Choroid plexus epithelial cell (primary cell): Measurements from ENCODE around the gene MLLT3.

Source experiments
- DNase-seq: peaks from one replicate; pipeline ENCODE4 v3.0.0-alpha.2; 2010; ENCODE audit warnings: low read depth
- H3K4me3 ChIP-seq: 2 replicates; pipeline ENCODE4 v1.5.1; 2011; ENCODE audit warnings: low read depth, mild to moderate bottlenecking, control low read depth, low read length, moderate library complexity
- TF ChIP-seq, protein P1 (sequence below): conservative IDR thresholded peaks from 2 replicates; pipeline ENCODE4 v1.5.1; 2011; ENCODE audit warnings: low read depth, mild to moderate bottlenecking, control low read depth, inconsistent platforms, low read length, moderate library complexity

Gene MLLT3

DNA sequence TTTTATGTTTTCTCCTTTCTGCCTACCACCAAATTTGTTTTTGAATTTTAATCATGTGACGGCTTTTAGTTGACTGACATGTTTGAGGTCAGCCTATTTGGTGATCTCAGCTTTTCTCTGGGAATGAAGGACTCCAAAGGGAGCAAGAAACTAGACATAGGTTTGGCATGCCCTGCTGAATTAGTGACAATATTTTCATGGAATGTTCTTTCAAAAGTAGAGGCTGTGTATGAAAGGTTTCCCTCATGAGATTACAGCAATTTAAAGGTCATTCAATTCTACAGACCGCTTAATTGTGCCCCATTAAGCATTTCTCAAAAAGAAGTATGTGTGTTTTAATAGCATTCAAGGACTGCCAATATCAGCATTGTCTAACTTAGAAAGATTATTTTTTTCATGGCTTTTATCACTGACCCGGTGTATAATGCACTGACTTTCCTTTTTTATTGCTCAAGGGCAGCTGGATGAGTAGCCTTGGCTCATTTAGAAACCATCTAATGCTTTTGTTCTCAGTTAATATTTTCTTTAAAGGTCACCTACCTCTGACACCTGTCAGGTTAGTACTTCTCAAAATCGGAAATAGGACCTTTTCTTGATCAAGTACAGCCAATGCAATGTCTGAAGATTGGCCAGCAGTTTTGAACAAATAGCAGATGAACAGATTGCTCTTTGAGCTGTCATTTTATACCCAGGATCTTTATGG is 8.1 kb upstream of the MLLT3 start:
- DNase-seq: no peak
- no peak overlapping the region for H3K4me3 ChIP-seq
- TF ChIP-seq, protein P1, sequence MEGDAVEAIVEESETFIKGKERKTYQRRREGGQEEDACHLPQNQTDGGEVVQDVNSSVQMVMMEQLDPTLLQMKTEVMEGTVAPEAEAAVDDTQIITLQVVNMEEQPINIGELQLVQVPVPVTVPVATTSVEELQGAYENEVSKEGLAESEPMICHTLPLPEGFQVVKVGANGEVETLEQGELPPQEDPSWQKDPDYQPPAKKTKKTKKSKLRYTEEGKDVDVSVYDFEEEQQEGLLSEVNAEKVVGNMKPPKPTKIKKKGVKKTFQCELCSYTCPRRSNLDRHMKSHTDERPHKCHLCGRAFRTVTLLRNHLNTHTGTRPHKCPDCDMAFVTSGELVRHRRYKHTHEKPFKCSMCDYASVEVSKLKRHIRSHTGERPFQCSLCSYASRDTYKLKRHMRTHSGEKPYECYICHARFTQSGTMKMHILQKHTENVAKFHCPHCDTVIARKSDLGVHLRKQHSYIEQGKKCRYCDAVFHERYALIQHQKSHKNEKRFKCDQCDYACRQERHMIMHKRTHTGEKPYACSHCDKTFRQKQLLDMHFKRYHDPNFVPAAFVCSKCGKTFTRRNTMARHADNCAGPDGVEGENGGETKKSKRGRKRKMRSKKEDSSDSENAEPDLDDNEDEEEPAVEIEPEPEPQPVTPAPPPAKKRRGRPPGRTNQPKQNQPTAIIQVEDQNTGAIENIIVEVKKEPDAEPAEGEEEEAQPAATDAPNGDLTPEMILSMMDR: no peak

DNA sequence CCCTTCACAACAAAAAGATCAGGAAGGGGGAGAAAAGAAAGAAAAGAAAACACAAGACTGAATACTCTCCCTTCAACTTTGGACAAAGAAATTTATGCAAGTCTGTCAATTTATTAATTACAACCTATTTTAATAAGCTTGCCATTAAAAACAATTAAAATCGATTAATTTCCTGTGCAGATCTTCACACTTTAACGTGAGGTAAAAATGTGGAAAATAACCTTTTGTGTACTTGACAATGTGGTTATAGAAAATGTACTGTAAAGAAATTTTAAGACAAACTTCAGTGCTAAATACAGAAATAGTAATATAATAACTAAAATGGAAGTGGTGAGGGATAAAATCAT is 2.7 kb upstream of the MLLT3 start:
- DNase-seq: no peak
- H3K4me3 ChIP-seq: no peak overlapping the region
- TF ChIP-seq, protein P1: no peak

DNA sequence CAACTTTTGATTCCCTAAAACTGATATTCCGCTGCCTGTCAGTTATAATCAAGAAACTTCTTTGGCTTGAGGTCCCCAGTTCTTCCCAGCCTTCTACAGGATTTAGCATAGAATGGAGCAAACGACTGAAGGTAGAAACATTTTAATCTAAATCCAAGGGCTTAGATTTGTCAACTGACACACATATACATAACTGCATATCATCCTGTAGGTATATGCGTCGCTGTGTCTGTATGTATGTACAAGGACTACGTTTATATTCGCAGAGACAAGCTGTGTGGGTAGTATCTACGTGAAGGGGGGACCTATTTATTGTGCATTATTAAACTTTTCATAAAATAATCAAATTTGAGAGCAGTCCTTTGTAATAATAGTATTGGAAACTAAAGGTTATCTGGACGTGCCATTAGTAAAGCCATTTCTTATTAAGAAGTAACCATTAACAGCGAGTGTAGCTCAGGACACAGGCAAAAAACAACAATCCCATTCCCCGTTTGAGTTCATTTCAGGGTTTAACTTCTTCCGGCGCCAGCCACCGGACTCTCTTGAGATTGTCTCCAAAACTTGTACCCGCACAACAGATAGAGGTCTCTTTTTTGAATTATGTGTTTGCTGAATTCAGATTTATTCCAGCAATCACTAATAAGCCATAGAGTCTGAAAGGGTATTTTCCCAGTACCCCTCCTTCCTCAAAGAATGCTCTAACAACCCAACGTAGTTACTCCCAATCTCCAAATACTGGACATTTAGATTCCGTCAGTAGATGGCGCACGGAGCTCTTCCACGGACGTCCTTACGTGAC is 2.1 kb upstream of the MLLT3 start:
- DNase-seq: peak; percentile 89
- TF ChIP-seq, protein P1: peak; percentile 88
- peak overlapping the region; percentile 81 for H3K4me3 ChIP-seq

DNA sequence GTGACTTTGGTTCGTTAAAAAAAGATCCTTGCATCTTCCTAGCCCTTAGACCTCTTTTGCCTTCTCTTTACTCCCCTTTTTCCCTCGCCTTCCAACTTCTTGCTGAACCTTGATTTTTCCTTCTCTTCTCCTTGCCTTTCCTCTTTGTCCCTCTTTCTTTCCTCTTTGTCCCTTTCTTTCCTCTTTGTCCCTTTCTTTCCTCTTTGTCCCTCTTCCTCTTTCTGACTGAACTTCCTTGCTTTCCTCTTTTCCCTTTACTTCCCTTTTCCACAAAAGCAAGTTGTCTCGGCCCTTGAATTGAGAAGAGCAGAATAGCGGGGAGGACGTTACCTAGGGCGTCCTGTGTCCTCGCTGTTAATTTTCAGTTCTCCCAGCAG is 1.4 kb upstream of the MLLT3 start:
- peak overlapping the region; percentile 81 for H3K4me3 ChIP-seq
- DNase-seq: peak; percentile 22
- TF ChIP-seq, protein P1: no peak

DNA sequence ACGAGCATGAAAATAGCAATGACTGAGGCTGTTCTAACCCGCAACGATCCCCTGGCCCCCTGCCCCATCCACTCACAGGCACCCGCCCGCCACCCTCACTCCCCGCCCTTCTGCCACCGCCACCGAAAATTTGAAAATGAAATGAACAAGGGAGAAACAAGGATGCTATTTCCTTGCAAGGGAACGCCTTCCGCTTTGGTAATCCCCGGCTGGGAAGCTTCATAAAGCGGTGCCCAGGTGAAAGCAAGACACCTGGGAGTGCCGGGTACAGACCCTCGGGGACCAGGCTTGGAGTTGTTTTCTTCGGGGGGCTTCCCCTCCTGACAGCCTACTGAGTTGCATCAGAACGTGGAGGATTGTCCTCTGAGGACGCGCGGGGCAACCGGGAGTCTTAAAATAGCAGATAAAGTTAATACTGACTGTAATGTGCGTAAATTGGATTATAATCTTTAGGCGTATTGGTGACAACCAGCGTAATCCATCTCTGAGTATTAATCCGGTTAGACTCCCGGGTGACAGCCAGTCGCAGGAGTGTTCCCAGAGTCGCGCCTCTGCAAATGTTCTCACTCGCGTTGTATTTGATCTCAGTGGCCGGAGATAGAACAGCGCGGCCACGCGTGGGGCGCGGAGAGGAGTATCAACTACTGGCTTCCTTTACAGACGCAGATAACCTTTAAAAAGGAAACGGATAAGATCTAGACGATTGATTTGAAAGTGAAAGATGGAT is 885 bp upstream of the MLLT3 start:
- no peak for DNase-seq
- TF ChIP-seq, protein P1: no peak

DNA sequence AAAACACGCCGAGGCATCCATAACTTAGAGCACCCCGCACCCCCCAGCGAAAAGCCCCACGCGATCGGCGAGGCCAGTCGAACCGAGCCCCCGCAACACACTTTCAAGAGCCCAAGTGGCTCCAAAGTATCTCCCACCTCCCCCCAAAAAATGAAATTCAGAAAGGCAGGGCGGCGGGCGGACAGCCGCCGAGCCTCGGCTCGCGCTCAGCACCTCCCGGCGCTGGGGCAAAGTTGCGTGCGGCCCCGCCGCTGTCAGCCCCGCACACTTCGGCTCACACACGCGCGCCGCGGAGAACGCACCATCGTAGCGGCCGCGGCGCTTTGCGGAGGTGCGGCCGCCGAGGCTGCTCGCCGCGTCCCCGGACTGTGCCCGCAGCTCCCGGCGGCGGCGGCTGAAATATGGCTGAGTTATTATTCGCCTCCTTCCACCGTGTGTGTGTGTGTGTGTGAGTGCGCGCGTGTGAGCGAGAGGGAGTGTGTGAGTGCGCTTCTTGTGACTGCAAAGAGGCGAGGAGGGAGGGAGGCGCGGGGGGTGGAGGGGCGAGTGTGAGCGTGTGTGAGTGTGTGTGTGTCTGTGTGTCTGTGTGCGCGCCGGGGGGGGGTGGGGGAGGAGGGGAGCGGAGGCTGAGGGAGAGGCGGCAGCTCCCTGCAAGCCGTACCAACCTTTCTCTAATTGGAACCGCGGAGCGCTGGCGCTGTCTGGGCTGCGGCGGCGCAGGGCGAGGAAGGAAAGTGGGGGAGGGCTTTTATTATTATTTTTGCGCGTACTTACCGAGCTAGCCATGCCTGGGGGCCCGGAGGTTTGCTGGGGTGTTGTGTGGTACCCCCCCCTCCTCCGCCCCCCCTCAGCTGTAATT is 599 bp downstream of the MLLT3 start:
- TF ChIP-seq, protein P1: no peak
- peak overlapping the region; percentile 81 for H3K4me3 ChIP-seq
- peak; percentile 80 for DNase-seq

More for the DNA sequence above, 885 bp upstream of the MLLT3 start:
- peak overlapping the region; percentile 81 for H3K4me3 ChIP-seq
